ENCODE data around the gene SMIM7.

SMIM7 gene

DNA sequence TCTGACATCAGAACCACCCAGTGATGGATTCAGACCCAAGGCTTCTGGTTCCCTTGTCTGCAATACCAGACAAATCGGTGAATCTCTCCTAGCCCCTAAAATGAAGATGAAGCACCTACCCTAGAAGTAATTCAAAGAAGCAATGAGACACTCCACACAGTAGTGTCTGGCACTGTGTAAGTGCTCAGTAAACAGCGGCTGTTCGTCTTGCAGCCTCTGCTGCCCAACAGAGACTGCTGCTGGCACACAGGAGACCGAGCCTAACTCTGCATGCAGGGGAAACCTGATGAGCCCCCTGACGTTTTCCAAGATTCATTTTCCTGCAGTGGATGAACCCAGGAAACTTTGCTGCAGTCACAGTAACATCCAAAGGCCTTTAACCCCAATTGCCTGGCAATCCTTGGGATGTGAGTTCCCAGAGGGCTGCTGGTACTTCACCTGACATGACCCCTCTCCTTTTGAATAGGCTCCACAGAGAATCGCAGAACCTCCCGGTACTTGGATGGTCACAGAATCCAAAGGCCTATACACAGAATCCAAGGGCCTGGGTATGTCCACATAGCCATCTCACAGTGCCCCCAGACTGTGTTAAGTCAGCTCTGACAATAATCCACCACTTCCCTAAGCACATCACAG is 38.7 kb downstream of the SMIM7 start:
- no peak for DNase-seq (ENCODE audit: low read depth)

- DNase-seq (ENCODE audit: low read depth) = no peak
Measured at GRCh38 chr19:16620584-16620983, 39.4 kb downstream of the SMIM7 start.

GRCh38 chr19:16620018-16620417 is 39.9 kb downstream of the SMIM7 start:
- DNase-seq (ENCODE audit: low read depth) = no peak

DNA sequence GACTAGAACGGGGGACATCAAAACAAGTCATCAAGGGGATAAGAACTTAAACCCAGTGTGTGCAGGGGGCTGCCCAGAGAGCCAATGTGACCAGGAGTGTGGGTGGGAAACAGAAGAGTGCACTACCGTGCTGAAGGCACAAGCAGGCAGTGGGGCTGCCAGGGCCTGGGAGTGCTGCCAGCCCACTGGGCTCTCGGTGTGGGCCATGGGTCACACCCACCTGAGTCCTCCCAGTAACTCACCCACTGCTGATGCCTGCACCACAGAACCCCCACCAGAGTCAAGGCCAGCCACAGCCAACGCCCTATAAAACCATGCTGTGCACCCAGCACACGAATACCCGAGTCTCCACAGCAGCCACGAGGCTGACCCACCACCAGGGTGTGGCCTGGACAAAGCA is 40.5 kb downstream of the SMIM7 start:
- no peak for DNase-seq (ENCODE audit: low read depth)

- no peak for DNase-seq (ENCODE audit: low read depth)
Measured at GRCh38 chr19:16618248-16618647, 41.7 kb downstream of the SMIM7 start.

DNA sequence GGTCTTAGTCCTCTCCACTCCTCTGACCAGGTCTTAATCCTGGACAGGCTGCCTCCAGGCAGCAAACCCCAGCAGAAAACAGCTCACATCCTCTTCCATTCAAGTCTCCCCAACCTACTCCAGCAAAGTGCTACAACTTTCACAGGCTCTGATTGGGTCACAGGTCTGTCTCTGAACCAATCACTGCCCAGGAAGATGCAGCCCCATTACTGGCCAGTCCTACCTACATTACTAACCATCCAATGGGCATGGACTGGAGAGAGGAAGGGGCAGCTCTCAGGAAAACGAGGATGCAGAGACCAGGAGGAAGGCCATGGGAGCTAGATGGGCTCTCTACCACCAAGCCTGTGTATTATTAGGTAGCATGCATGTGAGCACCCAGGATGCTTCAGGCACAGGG is 44.1 kb downstream of the SMIM7 start:
- no peak for DNase-seq (ENCODE audit: low read depth)

GRCh38 chr19:16614941-16615340 is 45.0 kb downstream of the SMIM7 start:
- DNase-seq (ENCODE audit: low read depth) = no peak

GRCh38 chr19:16613841-16614240 is 46.1 kb downstream of the SMIM7 start:
- no peak for DNase-seq (ENCODE audit: low read depth)

DNA sequence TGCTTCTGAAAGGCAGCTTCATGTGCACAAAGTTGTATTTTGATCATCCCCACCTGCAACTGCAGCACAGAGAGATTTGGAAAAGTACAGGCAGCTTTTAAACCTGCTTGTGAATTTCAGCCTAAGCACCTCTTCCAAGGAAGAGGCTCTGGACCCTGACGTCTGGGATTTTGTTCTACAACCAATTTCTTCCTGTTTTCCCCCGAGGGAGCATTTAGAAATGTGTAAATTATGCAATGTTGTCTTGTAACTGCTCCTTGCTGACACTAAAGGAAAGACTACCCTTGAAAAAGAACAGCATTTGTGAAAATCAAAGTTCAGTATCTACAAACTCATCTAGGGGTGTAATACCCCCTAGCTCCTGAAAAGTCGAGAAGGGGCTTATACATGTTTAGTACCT is 47.3 kb downstream of the SMIM7 start:
- DNase-seq (ENCODE audit: low read depth) = no peak

- no peak for DNase-seq (ENCODE audit: low read depth)
Measured at GRCh38 chr19:16611121-16611520, 48.8 kb downstream of the SMIM7 start.

GRCh38 chr19:16609511-16610200 is 50.3 kb downstream of the SMIM7 start:
- DNase-seq (ENCODE audit: low read depth) = no peak

GRCh38 chr19:16608290-16608739 is 51.6 kb downstream of the SMIM7 start:
- DNase-seq (ENCODE audit: low read depth) = no peak

DNA sequence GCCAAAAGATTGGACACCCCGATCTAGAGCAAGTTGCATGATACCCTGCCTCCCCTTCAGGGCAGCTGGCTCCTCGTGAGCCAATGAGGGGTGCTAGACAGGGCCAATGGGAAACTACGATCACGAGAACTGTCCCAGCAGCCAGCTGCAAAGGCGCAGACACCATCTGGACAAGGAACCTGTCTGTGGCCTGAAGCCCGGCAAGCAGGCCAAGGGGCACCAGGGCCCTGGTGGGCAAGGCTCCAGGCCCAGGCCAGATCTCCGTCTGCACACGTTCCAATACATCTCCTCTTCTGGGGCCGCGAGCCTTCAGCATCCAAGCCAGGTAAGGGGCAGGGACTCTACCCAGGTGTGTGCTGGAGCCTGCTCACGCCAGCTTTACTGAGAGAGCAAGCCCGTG is 52.1 kb downstream of the SMIM7 start:
- no peak for DNase-seq (ENCODE audit: low read depth)

GRCh38 chr19:16605553-16605994 is 54.4 kb downstream of the SMIM7 start:
- DNase-seq (ENCODE audit: low read depth) = no peak

GRCh38 chr19:16605115-16605514 is 54.8 kb downstream of the SMIM7 start:
- DNase-seq (ENCODE audit: low read depth) = no peak

GRCh38 chr19:16604615-16605014 is 55.3 kb downstream of the SMIM7 start:
- DNase-seq (ENCODE audit: low read depth) = no peak

GRCh38 chr19:16603090-16603489 is 56.9 kb downstream of the SMIM7 start:
- DNase-seq (ENCODE audit: low read depth) = no peak

GRCh38 chr19:16601378-16602052 is 58.4 kb downstream of the SMIM7 start:
- DNase-seq (ENCODE audit: low read depth) = no peak

DNA sequence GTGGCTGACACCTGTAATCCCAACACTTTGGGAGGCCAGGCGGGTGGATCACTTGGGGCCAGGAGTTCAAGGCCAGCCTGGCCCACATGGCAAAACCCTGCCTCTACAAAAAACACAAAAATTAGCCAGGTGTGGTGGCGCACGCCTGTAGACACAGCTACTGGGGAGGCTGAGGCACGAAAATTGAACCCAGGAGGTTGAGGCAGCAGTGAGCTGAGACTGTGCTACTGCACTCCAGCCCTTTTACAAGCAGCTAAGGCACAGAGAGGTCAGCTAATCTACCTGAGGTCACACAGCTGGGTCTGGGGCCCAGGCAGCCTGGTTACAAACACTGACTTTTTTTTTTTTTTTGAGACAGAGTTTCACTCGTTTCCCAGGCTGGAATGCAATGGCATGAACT is 59.1 kb downstream of the SMIM7 start:
- no peak for DNase-seq (ENCODE audit: low read depth)

DNA sequence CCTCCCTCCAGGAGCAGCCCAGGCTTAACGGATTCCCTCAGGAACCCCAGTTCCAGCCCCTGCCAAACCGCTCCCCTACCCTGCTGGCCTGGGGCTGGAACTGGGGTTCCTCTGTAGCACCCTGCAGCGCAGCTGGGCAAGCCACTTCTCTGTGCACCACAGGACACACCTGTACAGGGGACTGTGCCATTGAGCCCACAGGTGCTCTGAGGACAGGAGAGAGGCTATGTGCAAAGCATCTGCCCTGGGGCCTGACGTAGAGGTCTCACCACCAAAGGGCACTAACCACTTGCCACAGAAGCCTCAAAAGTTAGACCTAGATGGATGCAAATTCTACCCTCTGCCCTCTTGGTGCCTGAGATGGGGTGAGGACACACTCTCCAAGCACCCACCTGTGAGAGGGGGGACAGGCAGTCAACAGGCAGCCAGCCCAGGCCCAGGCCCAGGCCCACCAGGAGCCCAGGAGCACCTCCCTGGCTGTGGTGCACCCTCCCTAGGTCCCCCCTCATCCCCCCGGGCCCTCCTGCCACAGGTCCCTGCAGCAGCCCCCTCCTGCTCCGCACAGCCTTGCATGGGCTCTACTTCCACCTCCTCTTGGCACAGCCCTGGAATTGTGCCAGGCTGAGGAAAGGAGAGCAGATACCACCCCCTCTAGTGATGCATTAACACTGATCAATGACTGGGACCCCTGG is 60.1 kb downstream of the SMIM7 start:
- DNase-seq (ENCODE audit: low read depth) = no peak

- no peak for DNase-seq (ENCODE audit: low read depth)
Measured at GRCh38 chr19:16598848-16599247, 61.1 kb downstream of the SMIM7 start.

- DNase-seq (ENCODE audit: low read depth) = no peak
Measured at GRCh38 chr19:16596399-16596798, 63.5 kb downstream of the SMIM7 start.
